ENCODE data around the gene HIF3A.

Gene HIF3A

DNA sequence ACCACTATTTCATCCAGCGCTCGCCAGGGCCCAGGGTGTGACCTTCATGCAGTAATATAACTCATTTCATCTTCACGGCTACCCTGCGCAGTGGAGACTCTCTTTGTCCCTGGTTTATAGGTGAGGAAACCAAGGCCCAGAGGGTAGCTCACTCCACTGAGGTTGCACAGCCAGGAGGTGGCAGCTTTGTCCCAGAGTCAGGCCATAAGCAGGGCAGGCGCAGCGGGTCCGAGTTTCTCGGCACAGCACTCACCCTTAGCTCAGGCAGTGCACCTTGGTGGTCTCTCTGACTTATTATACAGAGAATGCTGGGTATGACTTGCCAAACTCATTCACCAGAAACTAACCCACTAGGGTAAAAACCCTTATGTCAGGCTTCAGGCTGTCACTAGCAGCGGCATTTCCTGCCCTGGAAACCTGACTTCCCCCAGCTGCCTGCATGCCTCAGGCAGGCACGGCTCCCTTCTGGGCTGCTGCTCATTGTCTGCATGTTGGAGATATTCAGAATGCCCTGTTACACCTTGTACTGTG is 74.6 kb downstream of the HIF3A start:
- Histone ChIP-seq H3K4me2 (ENCODE audit: insufficient read depth, low read length, poor library complexity, severe bottlenecking) (no peak overlapping the region), H2AK5ac (ENCODE audit: low read depth, low read length) (no peak overlapping the region), H2BK15ac (ENCODE audit: low read length) (no peak overlapping the region), H2AFZ (ENCODE audit: low read length) (no peak overlapping the region), H3K4me1 (ENCODE audit: control insufficient read depth in 2 of 2, insufficient read depth in 1 of 2, low read depth in 1 of 2, low read length in 2 of 2) (peaks cover 18% of the 10 kb centered on the region in 2 donors), H3K9ac (ENCODE audit: low read depth, low read length, poor library complexity) (no peak overlapping the region), H3K23ac (ENCODE audit: low read depth, low read length, poor library complexity) (no peak overlapping the region), H3K27ac (replicated peaks; ENCODE audit: low read length) (no peak overlapping the region), H3K79me1 (ENCODE audit: low read depth, low read length) (peaks cover 21% of the 10 kb centered on the region), H2BK12ac (ENCODE audit: low read length) (no peak overlapping the region), H3K4me3 (ENCODE audit: low read length in 2 of 2) (no peak overlapping the region), H2BK120ac (ENCODE audit: low read depth, low read length) (no peak overlapping the region), H3K36me3 (replicated peaks in 1 of 2; ENCODE audit: control insufficient read depth in 2 of 2, insufficient read depth in 2 of 2, low read length in 2 of 2) (peaks cover 14 to 84% of the 10 kb centered on the region in 2 donors), H3K14ac (ENCODE audit: low read length) (no peak overlapping the region), H4K91ac (ENCODE audit: low read depth, low read length, poor library complexity) (no peak overlapping the region), H3K4ac (ENCODE audit: low read length) (no peak overlapping the region), H3K27me3 (ENCODE audit: control insufficient read depth in 3 of 3, insufficient read depth in 3 of 3, low read depth in 1 of 3, low read length in 3 of 3) (no peaks in the 10 kb centered on the region), H4K8ac (ENCODE audit: low read depth, low read length) (no peak overlapping the region), H2BK5ac (ENCODE audit: low read length) (no peak overlapping the region), H3K18ac (ENCODE audit: low read length) (no peak overlapping the region), H3K9me3 (replicated peaks in 1 of 2; ENCODE audit: control insufficient read depth in 2 of 2, insufficient read depth in 1 of 2, low read depth in 1 of 2, low read length in 2 of 2) (no peaks in the 10 kb centered on the region)
- WGBS, 2 donors (ENCODE audit: extremely low coverage in 2 of 2, insufficient read length in 2 of 2, insufficient replicate concordance in 1 of 2): no CpG with 5 or more reads among the region's 10 CpGs
- no peak for DNase-seq (ENCODE audit: low spot score)

DNA sequence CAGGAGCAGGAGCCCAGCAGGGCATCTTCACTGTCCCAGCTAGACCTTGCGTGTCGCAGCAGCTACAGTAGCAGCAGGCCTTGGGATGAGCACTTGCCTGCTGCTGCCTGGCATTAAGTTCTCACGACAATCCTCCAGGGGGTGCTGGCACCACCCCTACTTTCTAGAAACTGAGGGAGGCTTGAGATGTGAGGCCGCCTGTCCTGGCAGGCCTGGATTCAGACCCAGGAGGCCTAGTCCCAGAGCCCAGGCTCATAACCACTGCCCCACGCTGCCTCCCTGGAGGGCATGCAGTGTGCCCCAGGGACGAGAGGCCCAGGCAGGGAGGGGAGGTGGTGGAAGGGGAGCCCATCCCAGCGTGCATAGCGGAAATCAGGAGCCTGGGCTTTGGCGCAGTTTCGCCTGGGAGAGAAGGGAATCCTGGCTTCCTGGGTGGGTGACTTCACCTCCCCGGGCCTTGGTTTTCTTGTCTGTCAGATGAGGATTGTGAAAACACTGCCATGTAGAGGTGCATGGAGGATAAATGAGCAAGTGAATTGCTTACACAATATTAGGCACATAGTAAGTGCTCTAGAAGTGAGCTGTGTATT is 76.2 kb downstream of the HIF3A start:
- no peak overlapping the region for H3K4me2 ChIP-seq (ENCODE audit: insufficient read depth, low read length, poor library complexity, severe bottlenecking)
- H3K27ac ChIP-seq (replicated peaks; ENCODE audit: low read length): peak overlapping the region; percentile 94
- no peak overlapping the region for H2AFZ ChIP-seq (ENCODE audit: low read length)
- H3K4me3 ChIP-seq (ENCODE audit: low read length in 2 of 2): peak overlapping the region in 1 of 2 donors; percentile 39
- peaks cover 19% of the 10 kb centered on the region for H3K79me1 ChIP-seq (ENCODE audit: low read depth, low read length)
- no peak overlapping the region for H3K14ac ChIP-seq (ENCODE audit: low read length)
- no peak overlapping the region for H4K8ac ChIP-seq (ENCODE audit: low read depth, low read length)
- H2AK5ac ChIP-seq (ENCODE audit: low read depth, low read length): peak overlapping the region; percentile 40
- H3K36me3 ChIP-seq (replicated peaks in 1 of 2; ENCODE audit: control insufficient read depth in 2 of 2, insufficient read depth in 2 of 2, low read length in 2 of 2): peaks cover 22 to 84% of the 10 kb centered on the region in 2 donors
- no peak overlapping the region for H3K23ac ChIP-seq (ENCODE audit: low read depth, low read length, poor library complexity)
- H3K9ac ChIP-seq (ENCODE audit: low read depth, low read length, poor library complexity): peak overlapping the region; percentile 71
- H3K27me3 ChIP-seq (ENCODE audit: control insufficient read depth in 3 of 3, insufficient read depth in 3 of 3, low read depth in 1 of 3, low read length in 3 of 3): no peaks in the 10 kb centered on the region
- no peak overlapping the region for H2BK5ac ChIP-seq (ENCODE audit: low read length)
- H4K91ac ChIP-seq (ENCODE audit: low read depth, low read length, poor library complexity): no peak overlapping the region
- WGBS, 2 donors (ENCODE audit: extremely low coverage in 2 of 2, insufficient read length in 2 of 2, insufficient replicate concordance in 1 of 2): no CpG with 5 or more reads among the region's 11 CpGs
- H3K9me3 ChIP-seq (replicated peaks in 1 of 2; ENCODE audit: control insufficient read depth in 2 of 2, insufficient read depth in 1 of 2, low read depth in 1 of 2, low read length in 2 of 2): peaks cover 0 to 2% of the 10 kb centered on the region in 2 donors
- peak; percentile 11 for DNase-seq (ENCODE audit: low spot score)
- no peak overlapping the region for H2BK15ac ChIP-seq (ENCODE audit: low read length)
- H3K4ac ChIP-seq (ENCODE audit: low read length): no peak overlapping the region
- peak overlapping the region; percentile 93 for H3K18ac ChIP-seq (ENCODE audit: low read length)
- H3K4me1 ChIP-seq (ENCODE audit: control insufficient read depth in 2 of 2, insufficient read depth in 1 of 2, low read depth in 1 of 2, low read length in 2 of 2): peaks cover 16 to 18% of the 10 kb centered on the region in 2 donors
- peak overlapping the region; percentile 18 for H2BK12ac ChIP-seq (ENCODE audit: low read length)
- peak overlapping the region; percentile 78 for H2BK120ac ChIP-seq (ENCODE audit: low read depth, low read length)

- Histone ChIP-seq H3K14ac (ENCODE audit: low read length) (no peak overlapping the region), H3K18ac (ENCODE audit: low read length) (peak overlapping the region; percentile 62), H3K27me3 (ENCODE audit: control insufficient read depth in 3 of 3, insufficient read depth in 3 of 3, low read depth in 1 of 3, low read length in 3 of 3) (no peaks in the 10 kb centered on the region), H3K79me1 (ENCODE audit: low read depth, low read length) (peaks cover 17% of the 10 kb centered on the region), H3K9ac (ENCODE audit: low read depth, low read length, poor library complexity) (no peak overlapping the region), H2AFZ (ENCODE audit: low read length) (no peak overlapping the region), H3K4me3 (ENCODE audit: low read length in 2 of 2) (peak overlapping the region in 1 of 2 donors; percentile 11), H3K27ac (replicated peaks; ENCODE audit: low read length) (peak overlapping the region; percentile 94), H3K4me1 (ENCODE audit: control insufficient read depth in 2 of 2, insufficient read depth in 1 of 2, low read depth in 1 of 2, low read length in 2 of 2) (peaks cover 16 to 18% of the 10 kb centered on the region in 2 donors), H4K91ac (ENCODE audit: low read depth, low read length, poor library complexity) (no peak overlapping the region), H2BK15ac (ENCODE audit: low read length) (peak overlapping the region; percentile 62), H2BK120ac (ENCODE audit: low read depth, low read length) (peak overlapping the region; percentile 10), H2BK12ac (ENCODE audit: low read length) (peak overlapping the region; percentile 93), H3K9me3 (replicated peaks in 1 of 2; ENCODE audit: control insufficient read depth in 2 of 2, insufficient read depth in 1 of 2, low read depth in 1 of 2, low read length in 2 of 2) (peaks cover 0 to 2% of the 10 kb centered on the region in 2 donors), H3K36me3 (replicated peaks in 1 of 2; ENCODE audit: control insufficient read depth in 2 of 2, insufficient read depth in 2 of 2, low read length in 2 of 2) (peaks cover 20 to 84% of the 10 kb centered on the region in 2 donors), H4K8ac (ENCODE audit: low read depth, low read length) (no peak overlapping the region), H2BK5ac (ENCODE audit: low read length) (peak overlapping the region; percentile 2), H3K4me2 (ENCODE audit: insufficient read depth, low read length, poor library complexity, severe bottlenecking) (peak overlapping the region; percentile 28), H3K4ac (ENCODE audit: low read length) (no peak overlapping the region), H3K23ac (ENCODE audit: low read depth, low read length, poor library complexity) (peak overlapping the region; percentile 81), H2AK5ac (ENCODE audit: low read depth, low read length) (peak overlapping the region; percentile 96)
- peak; percentile 20 for DNase-seq (ENCODE audit: low spot score)
- no CpG with 5 or more reads among the region's 17 CpGs for WGBS, 2 donors (ENCODE audit: extremely low coverage in 2 of 2, insufficient read length in 2 of 2, insufficient replicate concordance in 1 of 2)
Measured at GRCh38 chr19:46373491-46374359, 76.9 kb downstream of the HIF3A start.
